Measurements from ENCODE around the gene TENM4. TPM values are rescaled to one million over a fixed set of nuclear protein-coding genes. Genes with fewer than 3 reads are reported as not detected.
A peak's percentile ranks its signal among the peaks of the same experiment; 100 is the strongest.

The TENM4 gene
- total and polyA plus RNA-seq, 2 of the 13 experiments (the other 11 are each of a cell fraction or from before 2014, with no cell fraction given), result not detected

GRCh38 chr11:79403839-79404238 is 37.0 kb downstream of the TENM4 start:
- Histone ChIP-seq H3K9ac (ENCODE audit: insufficient read depth, low read depth, low read length) (no peak overlapping the region), H4K20me1 (ENCODE audit: insufficient read depth, low read length) (no peaks in the 10 kb centered on the region), H3K27ac (ENCODE audit: extremely low read length, insufficient read depth, low read length) (no peak overlapping the region), H3K4me3 (replicated peaks in 1 of 3; ENCODE audit: insufficient read depth in 1 of 3, low read depth in 2 of 3, low read length in 3 of 3) (no peak overlapping the region), H3K4me1 (ENCODE audit: insufficient read depth, low read length) (no peaks in the 10 kb centered on the region), H3K79me2 (ENCODE audit: insufficient read depth, low read length) (no peaks in the 10 kb centered on the region), H3K9me3 (ENCODE audit: low read length) (no peaks in the 10 kb centered on the region), H3K36me3 (replicated peaks in 1 of 2; ENCODE audit: control insufficient read depth in 1 of 2, insufficient read depth in 2 of 2, low read length in 2 of 2) (no peaks in the 10 kb centered on the region), H3K4me2 (ENCODE audit: low read depth, low read length) (no peak overlapping the region), H2AFZ (ENCODE audit: low read length) (no peak overlapping the region), H3K27me3 (ENCODE audit: control insufficient read depth in 1 of 2, insufficient read depth in 2 of 2, low read length in 2 of 2) (no peaks in the 10 kb centered on the region)
- FAIRE-seq (no peak), DNase-seq (ENCODE audit: low spot score) (no peak), ATAC-seq (no peak)
- peak; percentile 68 for TF ChIP-seq BCL6 (CRISPR knock-in tag; IDR thresholded peaks at IDR 0.05)
- no peak for TF ChIP-seq ZNF556 (CRISPR knock-in tag; IDR thresholded peaks at IDR 0.05; ENCODE audit: borderline replicate concordance)
- 0% methylated on average over 1 of the region's 1 CpG for WGBS (ENCODE audit: low lambda C conversion rate)
- ChIA-PET POLR2A (no interaction called here), CTCF (ENCODE audit: low intra/inter-chr PET ratio, low total read pairs) (no interaction called here)
- in situ Hi-C loops (cut with HindIII; ENCODE audit: extremely low pct_ligation_motif_present, low pct_unique_long_range_greater_than_20kb) (no loop called here), intact Hi-C loops (cut with micrococcal nuclease; ENCODE audit: unreplicated experiment) (loop anchor here (10.0 kb wide), 1 partner anchor 751 kb away; no protein-coding TSS in a partner anchor)
- no TSS peak for BruUV-seq (replicated peaks)

GRCh38 chr11:79402912-79403311 is 37.9 kb downstream of the TENM4 start:
- FAIRE-seq (no peak), ATAC-seq (no peak), DNase-seq (ENCODE audit: low spot score) (no peak)
- no peaks in the 10 kb centered on the region for H4K20me1 ChIP-seq (ENCODE audit: insufficient read depth, low read length)
- H2AFZ ChIP-seq (ENCODE audit: low read length), result no peak overlapping the region
- H3K79me2 ChIP-seq (ENCODE audit: insufficient read depth, low read length), result no peaks in the 10 kb centered on the region
- H3K9me3 ChIP-seq (ENCODE audit: low read length), result no peaks in the 10 kb centered on the region
- H3K4me1 ChIP-seq (ENCODE audit: insufficient read depth, low read length), result no peaks in the 10 kb centered on the region
- H3K4me3 ChIP-seq (replicated peaks in 1 of 3; ENCODE audit: insufficient read depth in 1 of 3, low read depth in 2 of 3, low read length in 3 of 3), result no peak overlapping the region
- no TSS peak for BruUV-seq (replicated peaks)
- no peaks in the 10 kb centered on the region for H3K36me3 ChIP-seq (replicated peaks in 1 of 2; ENCODE audit: control insufficient read depth in 1 of 2, insufficient read depth in 2 of 2, low read length in 2 of 2)
- POLR2A ChIA-PET, result no interaction called here
- no peak overlapping the region for H3K9ac ChIP-seq (ENCODE audit: insufficient read depth, low read depth, low read length)
- H3K27ac ChIP-seq (ENCODE audit: extremely low read length, insufficient read depth, low read length), result no peak overlapping the region
- no peaks in the 10 kb centered on the region for H3K27me3 ChIP-seq (ENCODE audit: control insufficient read depth in 1 of 2, insufficient read depth in 2 of 2, low read length in 2 of 2)
- intact Hi-C loops (cut with micrococcal nuclease; ENCODE audit: unreplicated experiment) (loop anchor here (10.0 kb wide), 1 partner anchor 752 kb away; no protein-coding TSS in a partner anchor), in situ Hi-C loops (cut with HindIII; ENCODE audit: extremely low pct_ligation_motif_present, low pct_unique_long_range_greater_than_20kb) (no loop called here)
- WGBS (ENCODE audit: low lambda C conversion rate), result 16% methylated on average over 3 of the region's 3 CpGs
- no peak overlapping the region for H3K4me2 ChIP-seq (ENCODE audit: low read depth, low read length)
- CTCF ChIA-PET (ENCODE audit: low intra/inter-chr PET ratio, low total read pairs), result no interaction called here
- no peak for TF ChIP-seq ZNF512B (CRISPR knock-in tag; IDR thresholded peaks at IDR 0.05; ENCODE audit: borderline replicate concordance)
- TF ChIP-seq RFX1 (IDR thresholded peaks at IDR 0.05), result no peak
- no peak for TF ChIP-seq ZKSCAN1 (IDR thresholded peaks at IDR 0.05; ENCODE audit: low read length)
- TF ChIP-seq ZNF260 (CRISPR knock-in tag; IDR thresholded peaks at IDR 0.05; ENCODE audit: borderline replicate concordance, low read depth), result no peak
- TF ChIP-seq DRAP1 (CRISPR knock-in tag; IDR thresholded peaks at IDR 0.05), result no peak
- no peak for TF ChIP-seq ZNF232 (CRISPR knock-in tag; IDR thresholded peaks at IDR 0.05; ENCODE audit: borderline replicate concordance)
- no peak for TF ChIP-seq MEIS2 (CRISPR knock-in tag; IDR thresholded peaks at IDR 0.05)
- TF ChIP-seq GTF2F1 (IDR thresholded peaks at IDR 0.05; ENCODE audit: low read length), result no peak
- no peak for TF ChIP-seq ZNF530 (CRISPR knock-in tag; IDR thresholded peaks at IDR 0.05; ENCODE audit: low read depth)
- TF ChIP-seq ZNF484 (CRISPR knock-in tag; IDR thresholded peaks at IDR 0.05; ENCODE audit: borderline replicate concordance, low read depth), result no peak
- TF ChIP-seq, protein P1, sequence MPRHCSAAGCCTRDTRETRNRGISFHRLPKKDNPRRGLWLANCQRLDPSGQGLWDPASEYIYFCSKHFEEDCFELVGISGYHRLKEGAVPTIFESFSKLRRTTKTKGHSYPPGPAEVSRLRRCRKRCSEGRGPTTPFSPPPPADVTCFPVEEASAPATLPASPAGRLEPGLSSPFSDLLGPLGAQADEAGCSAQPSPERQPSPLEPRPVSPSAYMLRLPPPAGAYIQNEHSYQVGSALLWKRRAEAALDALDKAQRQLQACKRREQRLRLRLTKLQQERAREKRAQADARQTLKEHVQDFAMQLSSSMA (CRISPR knock-in tag; IDR thresholded peaks at IDR 0.05), result no peak

Data from HepG2 (cell line).